Neural cell (in vitro differentiated cells): ENCODE data around the gene PAFAH2. TPM values are rescaled to one million over a fixed set of nuclear protein-coding genes. Genes with fewer than 3 reads are reported as not detected.

Experiments
- H2AFZ ChIP-seq: fragments of 200-600, 300-800 bp; sonication (generic), shearing (Covaris generic); 2 replicates; pipeline ENCODE4 v1.6.0; 2014; ENCODE audit warnings: low read depth, mild to moderate bottlenecking, antibody characterized with exemption, low read length, moderate library complexity
- H3F3A ChIP-seq: fragments of 200-600 bp; shearing (Covaris generic); 2 replicates; pipeline ENCODE4 v1.6.1; 2016; ENCODE audit warnings: mild to moderate bottlenecking, moderate library complexity, mixed read lengths, antibody characterized with exemption, low read length; ENCODE audit not compliant: insufficient read depth, poor library complexity, severe bottlenecking
- H3K27ac ChIP-seq: fragments of 200-600, 300-800 bp; sonication (generic), shearing (Covaris generic); 2 replicates; pipeline ENCODE4 v1.5.1; 2014; ENCODE audit warnings: mild to moderate bottlenecking, low read length, moderate library complexity
- H3K27me3 ChIP-seq: fragments of 300-800, 200-600 bp; sonication (generic), shearing (Covaris generic); 2 replicates; pipeline ENCODE4 v1.6.0; 2014; ENCODE audit warnings: mild to moderate bottlenecking, low read depth, low read length, moderate library complexity; ENCODE audit not compliant: insufficient read depth
- H3K36me3 ChIP-seq: fragments of 300-800, 200-600 bp; sonication (generic), shearing (Covaris generic); 2 replicates; pipeline ENCODE4 v1.5.1; 2014; ENCODE audit warnings: mild to moderate bottlenecking, antibody characterized with exemption, low read length, moderate library complexity; ENCODE audit not compliant: insufficient read depth
- H3K4me2 ChIP-seq: fragments of 300-800, 200-600 bp; sonication (generic), shearing (Covaris generic); 2 replicates; pipeline ENCODE4 v1.6.0; 2014; ENCODE audit warnings: mild to moderate bottlenecking, low read length
- H3K4me3 ChIP-seq: fragments of 300-800, 200-600 bp; sonication (generic), shearing (Covaris generic); 2 replicates; pipeline ENCODE4 v1.5.1; 2014; ENCODE audit warnings: mild to moderate bottlenecking, low read length, moderate library complexity
- H3K79me2 ChIP-seq: fragments of 200-600 bp; shearing (Covaris generic); replicated peaks from 2 replicates; pipeline ENCODE4 v1.6.0; 2014; ENCODE audit warnings: mild to moderate bottlenecking, low read length, moderate library complexity; ENCODE audit not compliant: insufficient read depth
- H3K9ac ChIP-seq: fragments of 300-800, 200-600 bp; sonication (generic), shearing (Covaris generic); 2 replicates; pipeline ENCODE4 v1.6.1; 2016; ENCODE audit warnings: mild to moderate bottlenecking, low read length, mixed read lengths
- H3K9me2 ChIP-seq: fragments of 200-600 bp; shearing (Covaris generic); 2 replicates; pipeline ENCODE4 v1.6.1; 2016; ENCODE audit warnings: mild to moderate bottlenecking, low read length, mixed read lengths; ENCODE audit not compliant: insufficient read depth
- H3K9me3 ChIP-seq: fragments of 200-600, 300-800 bp; sonication (generic), shearing (Covaris generic); 2 replicates; pipeline ENCODE4 v1.6.1; 2016; ENCODE audit warnings: mild to moderate bottlenecking, mixed run types, low read length, moderate library complexity, mixed read lengths
- H4K20me1 ChIP-seq: fragments of 200-600 bp; shearing (Covaris generic); 2 replicates; pipeline ENCODE4 v1.6.1; 2016; ENCODE audit warnings: mild to moderate bottlenecking, mixed run types; ENCODE audit not compliant: insufficient read depth
- CTCF ChIP-seq: fragments of 450-650 bp; IDR thresholded peaks from 2 replicates; pipeline ENCODE4 v1.5.1; 2014; ENCODE audit warnings: antibody characterized with exemption, mild to moderate bottlenecking, moderate library complexity; ENCODE audit not compliant: poor library complexity, severe bottlenecking
- EP300 ChIP-seq: fragments of 450-650 bp; conservative IDR thresholded peaks from 2 replicates; pipeline ENCODE4 v1.6.1; 2014; ENCODE audit warnings: antibody characterized with exemption, mild to moderate bottlenecking, moderate library complexity; ENCODE audit not compliant: poor library complexity, severe bottlenecking
- EZH2 ChIP-seq: fragments of 200-600, 300-800 bp; shearing (Covaris generic), sonication (generic); IDR thresholded peaks from 2 replicates; pipeline ENCODE4 v1.6.1; 2014; ENCODE audit warnings: antibody characterized with exemption, low read length, borderline replicate concordance, mild to moderate bottlenecking; ENCODE audit not compliant: insufficient read depth, poor library complexity, severe bottlenecking
- MXI1 ChIP-seq: fragments of 450-650 bp; conservative IDR thresholded peaks from 2 replicates; pipeline ENCODE4 v1.6.1; 2014; ENCODE audit warnings: antibody characterized with exemption, mild to moderate bottlenecking; ENCODE audit not compliant: poor library complexity, severe bottlenecking
- POLR2AphosphoS5 ChIP-seq: IDR thresholded peaks from 2 replicates; pipeline ENCODE4 v1.6.1; 2012
- RAD21 ChIP-seq: fragments of 450-650 bp; conservative IDR thresholded peaks from 2 replicates; pipeline ENCODE4 v1.6.1; 2014; ENCODE audit warnings: antibody characterized with exemption, mild to moderate bottlenecking, moderate library complexity
- REST ChIP-seq: IDR thresholded peaks from 2 replicates; pipeline ENCODE4 v1.6.1; 2012; ENCODE audit warnings: borderline replicate concordance
- SMC3 ChIP-seq: fragments of 450-650 bp; conservative IDR thresholded peaks from 2 replicates; pipeline ENCODE4 v1.6.1; 2014; ENCODE audit warnings: antibody characterized with exemption, mild to moderate bottlenecking, moderate library complexity; ENCODE audit not compliant: poor library complexity
- TAF1 ChIP-seq: IDR thresholded peaks from 2 replicates; pipeline ENCODE4 v1.6.1; 2012; ENCODE audit warnings: low read depth
- polyA plus RNA-seq: library from polyadenylated mRNA; depleted of rRNA; stranded (reverse); fragments of >200 nt; gene quantifications from 2 replicates; pipeline ENCODE4 v1.2.3, GENCODE V29; 2014
- small RNA-seq, 3 experiments: library from RNA; depleted of rRNA; stranded (forward); fragments of <200 nt; gene quantifications; one replicate each; pipeline ENCODE3, GENCODE V24; 2012

The PAFAH2 gene
- polyA plus RNA-seq, 1 donor from 2014 or later: 7.9 TPM

- H2AFZ ChIP-seq: no peak overlapping the region
- H3F3A ChIP-seq: no peaks in the 10 kb centered on the region
- H4K20me1 ChIP-seq: no peaks in the 10 kb centered on the region
- H3K9me3 ChIP-seq: no peaks in the 10 kb centered on the region
- H3K9me2 ChIP-seq: no peaks in the 10 kb centered on the region
- H3K9ac ChIP-seq: no peak overlapping the region
- H3K79me2 ChIP-seq: no peaks in the 10 kb centered on the region
- H3K36me3 ChIP-seq: no peaks in the 10 kb centered on the region
- no peak overlapping the region for H3K4me2 ChIP-seq
- no peaks in the 10 kb centered on the region for H3K27me3 ChIP-seq
- no peak overlapping the region for H3K27ac ChIP-seq
- no peak overlapping the region for H3K4me3 ChIP-seq
- TF ChIP-seq SMC3: no peak
- TF ChIP-seq RAD21: no peak
- TF ChIP-seq EP300: no peak
- TF ChIP-seq MXI1: no peak
- TF ChIP-seq REST: no peak
- TF ChIP-seq EZH2: no peak
- TF ChIP-seq TAF1: no peak
- TF ChIP-seq POLR2AphosphoS5: no peak
- no peak for TF ChIP-seq CTCF
Measured at GRCh38 chr1:25912076-25912831, 85.6 kb downstream of the PAFAH2 start.

GRCh38 chr1:25911162-25911561, 86.7 kb downstream of the PAFAH2 start:
- Histone ChIP-seq H3K4me3 (no peak overlapping the region), H3K4me2 (no peak overlapping the region), H2AFZ (no peak overlapping the region), H3K9me2 (no peaks in the 10 kb centered on the region), H3K36me3 (no peaks in the 10 kb centered on the region), H3K27me3 (no peaks in the 10 kb centered on the region), H3K9me3 (no peaks in the 10 kb centered on the region), H4K20me1 (no peaks in the 10 kb centered on the region), H3K79me2 (no peaks in the 10 kb centered on the region), H3K27ac (no peak overlapping the region), H3K9ac (no peak overlapping the region), H3F3A (no peaks in the 10 kb centered on the region)
- TF ChIP-seq POLR2AphosphoS5 (no peak), MXI1 (no peak), RAD21 (no peak), TAF1 (no peak), SMC3 (no peak)

Small RNA genes within 50 kb of the gene (small RNA-seq; reads per million reads assigned to genes)
- gene RF00283 (0 reads per million in 3 experiments), gene RF00492 (0 reads per million in 3 experiments), gene RNU6-110P (0 to 0.03 (median 0) reads per million in 3 experiments)

Other genes with a start within 250 kb of the PAFAH2 start
- 6.5 and 14.3 TPM in 2 replicates for gene SELENON, start 197.9 kb downstream of the PAFAH2 start, polyA plus RNA-seq
- gene MTFR1L, start 178.1 kb downstream of the PAFAH2 start, polyA plus RNA-seq: 107 and 115 TPM in 2 replicates
- 0.48 TPM in 1 of 2 replicates, not detected in the other for gene AUNIP, start 138.6 kb downstream of the PAFAH2 start, polyA plus RNA-seq
- 2.9 and 4.1 TPM in 2 replicates for gene PAQR7, start 122.4 kb downstream of the PAFAH2 start, polyA plus RNA-seq
- gene STMN1, start 91.6 kb downstream of the PAFAH2 start, polyA plus RNA-seq: 1,834 and 1,950 TPM in 2 replicates
- 2.0 and 2.7 TPM in 2 replicates for gene EXTL1, start 23.7 kb upstream of the PAFAH2 start, polyA plus RNA-seq
- gene SLC30A2, start 48.1 kb upstream of the PAFAH2 start, polyA plus RNA-seq: 0.28 and 0.46 TPM in 2 replicates
- not detected in 2 replicates for gene TRIM63, start 69.6 kb upstream of the PAFAH2 start, polyA plus RNA-seq
- 41.3 and 44.9 TPM in 2 replicates for gene PDIK1L, start 113.8 kb upstream of the PAFAH2 start, polyA plus RNA-seq
- gene FAM110D, start 161.0 kb upstream of the PAFAH2 start, polyA plus RNA-seq: 0.31 and 0.48 TPM in 2 replicates
- gene C1orf232, start 170.9 kb upstream of the PAFAH2 start, polyA plus RNA-seq: not detected in 2 replicates
- 20.2 and 25.0 TPM in 2 replicates for gene ZNF593, start 171.8 kb upstream of the PAFAH2 start, polyA plus RNA-seq
- gene ZNF593OS, start 173.8 kb upstream of the PAFAH2 start, polyA plus RNA-seq: not detected in 2 replicates
- gene CNKSR1, start 179.4 kb upstream of the PAFAH2 start, polyA plus RNA-seq: 2.2 and 7.8 TPM in 2 replicates
- gene CATSPER4, start 192.5 kb upstream of the PAFAH2 start, polyA plus RNA-seq: not detected in 2 replicates
- gene CEP85, start 236.1 kb upstream of the PAFAH2 start, polyA plus RNA-seq: 20.5 and 26.2 TPM in 2 replicates